GM12878 (cell line): ENCODE measurements around the gene LARGE1.

ENCODE experiments used
- CTCF ChIP-seq, 3 experiments: IDR thresholded peaks in 2 of 3; conservative IDR thresholded peaks in 1 of 3; 2 replicates each; pipeline ENCODE4 v1.5.1; 2011; ENCODE audit warnings: low read depth in 3 of 3, low read length in 3 of 3, mild to moderate bottlenecking in 3 of 3, control low read depth in 2 of 3, moderate library complexity in 2 of 3, inconsistent platforms in 1 of 3, mixed read lengths in 1 of 3; ENCODE audit not compliant: control insufficient read depth in 2 of 3, insufficient read depth in 1 of 3; ENCODE audit errors: extremely low read depth in 1 of 3
- JUND ChIP-seq: IDR thresholded peaks from 2 replicates; pipeline ENCODE4 v1.6.1; 2012; ENCODE audit warnings: low read depth, mild to moderate bottlenecking, low read length, improper control_type of control experiment, moderate library complexity
- KDM1A ChIP-seq: fragments of 200-600 bp; sonication (generic); IDR thresholded peaks from 2 replicates; pipeline ENCODE4 v1.6.1; 2016; ENCODE audit warnings: borderline replicate concordance
- MYC ChIP-seq: IDR thresholded peaks from 2 replicates; pipeline ENCODE4 v1.6.1; 2011; ENCODE audit warnings: mild to moderate bottlenecking, low read length, moderate library complexity, inconsistent platforms; ENCODE audit not compliant: insufficient read depth, insufficient replicate concordance, insufficient read length, severe bottlenecking
- POLR2A ChIP-seq: IDR thresholded peaks from 2 replicates; pipeline ENCODE4 v1.6.1; 2011; ENCODE audit warnings: low read depth, mild to moderate bottlenecking, low read length
- POLR2AphosphoS5 ChIP-seq: IDR thresholded peaks from 2 replicates; pipeline ENCODE4 v1.6.1; 2011; ENCODE audit warnings: mild to moderate bottlenecking, low read length, inconsistent platforms
- SMC3 ChIP-seq: IDR thresholded peaks from 2 replicates; pipeline ENCODE4 v1.6.1; 2011; ENCODE audit warnings: low read length, improper control_type of control experiment, borderline replicate concordance
- SREBF2 ChIP-seq: IDR thresholded peaks from 2 replicates; pipeline ENCODE4 v1.6.1; 2012; ENCODE audit warnings: mild to moderate bottlenecking, low read length
- TF ChIP-seq, protein P1 (sequence below): IDR thresholded peaks from 2 replicates; pipeline ENCODE4 v1.6.1; 2011; ENCODE audit warnings: low read depth, low read length, improper control_type of control experiment, borderline replicate concordance
- TF ChIP-seq, protein P2 (sequence below): IDR thresholded peaks from 2 replicates; pipeline ENCODE4 v1.6.1; 2012; ENCODE audit warnings: mild to moderate bottlenecking, low read depth, low read length
- TF ChIP-seq, protein P3 (sequence below): fragments of 450-650 bp; IDR thresholded peaks from 2 replicates; pipeline ENCODE4 v1.6.1; 2017; ENCODE audit warnings: mild to moderate bottlenecking, moderate library complexity

GRCh38 chr22:33582822-33583400 lies 337.4 kb downstream of the LARGE1 start:
- TF ChIP-seq, protein P1, sequence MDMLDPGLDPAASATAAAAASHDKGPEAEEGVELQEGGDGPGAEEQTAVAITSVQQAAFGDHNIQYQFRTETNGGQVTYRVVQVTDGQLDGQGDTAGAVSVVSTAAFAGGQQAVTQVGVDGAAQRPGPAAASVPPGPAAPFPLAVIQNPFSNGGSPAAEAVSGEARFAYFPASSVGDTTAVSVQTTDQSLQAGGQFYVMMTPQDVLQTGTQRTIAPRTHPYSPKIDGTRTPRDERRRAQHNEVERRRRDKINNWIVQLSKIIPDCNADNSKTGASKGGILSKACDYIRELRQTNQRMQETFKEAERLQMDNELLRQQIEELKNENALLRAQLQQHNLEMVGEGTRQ, result no peak
- TF ChIP-seq POLR2AphosphoS5 (no peak), KDM1A (no peak), SMC3 (no peak), CTCF (IDR thresholded peaks at IDR 0.05 in 2 of 3, conservative IDR thresholded peaks at IDR 0.05 in 1 of 3; ENCODE audit: control insufficient read depth in 2 of 3, extremely low read depth in 1 of 3, insufficient read depth in 1 of 3, low read depth in 3 of 3, low read length in 3 of 3) (no peak), POLR2A (no peak), JUND (no peak), MYC (no peak), SREBF2 (no peak)
- TF ChIP-seq, protein P2, sequence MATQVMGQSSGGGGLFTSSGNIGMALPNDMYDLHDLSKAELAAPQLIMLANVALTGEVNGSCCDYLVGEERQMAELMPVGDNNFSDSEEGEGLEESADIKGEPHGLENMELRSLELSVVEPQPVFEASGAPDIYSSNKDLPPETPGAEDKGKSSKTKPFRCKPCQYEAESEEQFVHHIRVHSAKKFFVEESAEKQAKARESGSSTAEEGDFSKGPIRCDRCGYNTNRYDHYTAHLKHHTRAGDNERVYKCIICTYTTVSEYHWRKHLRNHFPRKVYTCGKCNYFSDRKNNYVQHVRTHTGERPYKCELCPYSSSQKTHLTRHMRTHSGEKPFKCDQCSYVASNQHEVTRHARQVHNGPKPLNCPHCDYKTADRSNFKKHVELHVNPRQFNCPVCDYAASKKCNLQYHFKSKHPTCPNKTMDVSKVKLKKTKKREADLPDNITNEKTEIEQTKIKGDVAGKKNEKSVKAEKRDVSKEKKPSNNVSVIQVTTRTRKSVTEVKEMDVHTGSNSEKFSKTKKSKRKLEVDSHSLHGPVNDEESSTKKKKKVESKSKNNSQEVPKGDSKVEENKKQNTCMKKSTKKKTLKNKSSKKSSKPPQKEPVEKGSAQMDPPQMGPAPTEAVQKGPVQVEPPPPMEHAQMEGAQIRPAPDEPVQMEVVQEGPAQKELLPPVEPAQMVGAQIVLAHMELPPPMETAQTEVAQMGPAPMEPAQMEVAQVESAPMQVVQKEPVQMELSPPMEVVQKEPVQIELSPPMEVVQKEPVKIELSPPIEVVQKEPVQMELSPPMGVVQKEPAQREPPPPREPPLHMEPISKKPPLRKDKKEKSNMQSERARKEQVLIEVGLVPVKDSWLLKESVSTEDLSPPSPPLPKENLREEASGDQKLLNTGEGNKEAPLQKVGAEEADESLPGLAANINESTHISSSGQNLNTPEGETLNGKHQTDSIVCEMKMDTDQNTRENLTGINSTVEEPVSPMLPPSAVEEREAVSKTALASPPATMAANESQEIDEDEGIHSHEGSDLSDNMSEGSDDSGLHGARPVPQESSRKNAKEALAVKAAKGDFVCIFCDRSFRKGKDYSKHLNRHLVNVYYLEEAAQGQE, result peak; percentile 57; the same call in 1 of the 2 replicates
- TF ChIP-seq, protein P3, sequence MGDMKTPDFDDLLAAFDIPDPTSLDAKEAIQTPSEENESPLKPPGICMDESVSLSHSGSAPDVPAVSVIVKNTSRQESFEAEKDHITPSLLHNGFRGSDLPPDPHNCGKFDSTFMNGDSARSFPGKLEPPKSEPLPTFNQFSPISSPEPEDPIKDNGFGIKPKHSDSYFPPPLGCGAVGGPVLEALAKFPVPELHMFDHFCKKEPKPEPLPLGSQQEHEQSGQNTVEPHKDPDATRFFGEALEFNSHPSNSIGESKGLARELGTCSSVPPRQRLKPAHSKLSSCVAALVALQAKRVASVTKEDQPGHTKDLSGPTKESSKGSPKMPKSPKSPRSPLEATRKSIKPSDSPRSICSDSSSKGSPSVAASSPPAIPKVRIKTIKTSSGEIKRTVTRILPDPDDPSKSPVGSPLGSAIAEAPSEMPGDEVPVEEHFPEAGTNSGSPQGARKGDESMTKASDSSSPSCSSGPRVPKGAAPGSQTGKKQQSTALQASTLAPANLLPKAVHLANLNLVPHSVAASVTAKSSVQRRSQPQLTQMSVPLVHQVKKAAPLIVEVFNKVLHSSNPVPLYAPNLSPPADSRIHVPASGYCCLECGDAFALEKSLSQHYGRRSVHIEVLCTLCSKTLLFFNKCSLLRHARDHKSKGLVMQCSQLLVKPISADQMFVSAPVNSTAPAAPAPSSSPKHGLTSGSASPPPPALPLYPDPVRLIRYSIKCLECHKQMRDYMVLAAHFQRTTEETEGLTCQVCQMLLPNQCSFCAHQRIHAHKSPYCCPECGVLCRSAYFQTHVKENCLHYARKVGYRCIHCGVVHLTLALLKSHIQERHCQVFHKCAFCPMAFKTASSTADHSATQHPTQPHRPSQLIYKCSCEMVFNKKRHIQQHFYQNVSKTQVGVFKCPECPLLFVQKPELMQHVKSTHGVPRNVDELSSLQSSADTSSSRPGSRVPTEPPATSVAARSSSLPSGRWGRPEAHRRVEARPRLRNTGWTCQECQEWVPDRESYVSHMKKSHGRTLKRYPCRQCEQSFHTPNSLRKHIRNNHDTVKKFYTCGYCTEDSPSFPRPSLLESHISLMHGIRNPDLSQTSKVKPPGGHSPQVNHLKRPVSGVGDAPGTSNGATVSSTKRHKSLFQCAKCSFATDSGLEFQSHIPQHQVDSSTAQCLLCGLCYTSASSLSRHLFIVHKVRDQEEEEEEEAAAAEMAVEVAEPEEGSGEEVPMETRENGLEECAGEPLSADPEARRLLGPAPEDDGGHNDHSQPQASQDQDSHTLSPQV, result no peak
